Glutamatergic neuron (in vitro differentiated cells): ENCODE results near the gene RETREG1. TPM values are rescaled to one million over a fixed set of nuclear protein-coding genes. Genes with fewer than 3 reads are reported as not detected.

Source experiments
- DNase-seq: peaks from one replicate; pipeline ENCODE4 v3.0.0; 2022
- H3K27ac Mint-ChIP-seq: one replicate; pipeline ENCODE4 v1.8.0; 2020; ENCODE audit warnings: mild to moderate bottlenecking, mixed read lengths, inconsistent platforms; ENCODE audit not compliant: unreplicated experiment
- H3K27me3 Mint-ChIP-seq: one replicate; pipeline ENCODE4 v1.8.0; 2020; ENCODE audit warnings: mild to moderate bottlenecking, moderate library complexity, mixed read lengths, inconsistent platforms; ENCODE audit not compliant: unreplicated experiment
- H3K36me3 Mint-ChIP-seq: one replicate; pipeline ENCODE4 v1.8.0; 2020; ENCODE audit warnings: mild to moderate bottlenecking, mixed read lengths, inconsistent platforms; ENCODE audit not compliant: unreplicated experiment
- H3K4me1 Mint-ChIP-seq: one replicate; pipeline ENCODE4 v1.8.0; 2020; ENCODE audit warnings: mild to moderate bottlenecking, low read depth, mixed read lengths, inconsistent platforms; ENCODE audit not compliant: unreplicated experiment
- H3K4me3 Mint-ChIP-seq: one replicate; pipeline ENCODE4 v1.8.0; 2020; ENCODE audit warnings: mild to moderate bottlenecking, mixed read lengths, inconsistent platforms; ENCODE audit not compliant: unreplicated experiment
- H3K9me3 Mint-ChIP-seq: one replicate; pipeline ENCODE4 v1.8.0; 2020; ENCODE audit warnings: mild to moderate bottlenecking, moderate library complexity, mixed read lengths, inconsistent platforms; ENCODE audit not compliant: unreplicated experiment
- total RNA-seq: library from RNA; stranded (reverse); fragmentation: NEBNext Ultra II Directional; extraction: Animal tissue kit (Norgen Biotek cat#: 25700); gene quantifications from one replicate; pipeline ENCODE4 v1.2.1, GENCODE V29; 2021; ENCODE audit not compliant: unreplicated experiment
- TF ChIP-seq, protein P1 (sequence below): fragments of 200-600 bp; sonication (generic); IDR thresholded peaks from one replicate; pipeline ENCODE4 v1.5.0; 2021; ENCODE audit not compliant: partially characterized antibody, unreplicated experiment

RETREG1 gene
- total RNA-seq, 1 donor from 2014 or later = 6.3 TPM

DNA sequence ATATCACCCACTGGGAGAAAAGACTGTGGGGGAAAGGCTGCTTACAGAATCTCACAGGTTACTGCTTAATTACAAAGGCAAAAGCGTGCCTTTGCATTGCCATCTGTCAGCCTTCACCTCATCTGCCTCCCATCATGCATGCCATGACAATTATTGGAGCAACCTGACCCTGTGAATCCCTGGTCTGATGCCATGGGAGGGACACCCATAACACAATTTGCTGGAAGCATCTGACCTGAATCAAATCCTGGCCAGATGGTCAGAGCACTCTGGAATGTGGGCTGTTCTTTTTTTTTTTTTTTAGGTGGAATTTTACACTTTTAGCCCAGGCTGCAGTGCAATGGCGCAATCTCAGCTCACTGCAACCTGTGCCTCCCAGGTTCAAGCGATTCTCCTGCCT is 11.6 kb upstream of the RETREG1 start:
- no peaks in the 10 kb centered on the region for H3K27me3 Mint-ChIP-seq
- no peaks in the 10 kb centered on the region for H3K36me3 Mint-ChIP-seq
- no peak for DNase-seq
- peaks cover 4% of the 10 kb centered on the region for H3K4me1 Mint-ChIP-seq
- H3K9me3 Mint-ChIP-seq = no peaks in the 10 kb centered on the region
- H3K4me3 Mint-ChIP-seq = no peak overlapping the region
- H3K27ac Mint-ChIP-seq = no peak overlapping the region
- TF ChIP-seq, protein P1, sequence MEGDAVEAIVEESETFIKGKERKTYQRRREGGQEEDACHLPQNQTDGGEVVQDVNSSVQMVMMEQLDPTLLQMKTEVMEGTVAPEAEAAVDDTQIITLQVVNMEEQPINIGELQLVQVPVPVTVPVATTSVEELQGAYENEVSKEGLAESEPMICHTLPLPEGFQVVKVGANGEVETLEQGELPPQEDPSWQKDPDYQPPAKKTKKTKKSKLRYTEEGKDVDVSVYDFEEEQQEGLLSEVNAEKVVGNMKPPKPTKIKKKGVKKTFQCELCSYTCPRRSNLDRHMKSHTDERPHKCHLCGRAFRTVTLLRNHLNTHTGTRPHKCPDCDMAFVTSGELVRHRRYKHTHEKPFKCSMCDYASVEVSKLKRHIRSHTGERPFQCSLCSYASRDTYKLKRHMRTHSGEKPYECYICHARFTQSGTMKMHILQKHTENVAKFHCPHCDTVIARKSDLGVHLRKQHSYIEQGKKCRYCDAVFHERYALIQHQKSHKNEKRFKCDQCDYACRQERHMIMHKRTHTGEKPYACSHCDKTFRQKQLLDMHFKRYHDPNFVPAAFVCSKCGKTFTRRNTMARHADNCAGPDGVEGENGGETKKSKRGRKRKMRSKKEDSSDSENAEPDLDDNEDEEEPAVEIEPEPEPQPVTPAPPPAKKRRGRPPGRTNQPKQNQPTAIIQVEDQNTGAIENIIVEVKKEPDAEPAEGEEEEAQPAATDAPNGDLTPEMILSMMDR = no peak

- H3K4me3 Mint-ChIP-seq = no peak overlapping the region
- no peaks in the 10 kb centered on the region for H3K36me3 Mint-ChIP-seq
- no peak overlapping the region for H3K27ac Mint-ChIP-seq
- no peaks in the 10 kb centered on the region for H3K9me3 Mint-ChIP-seq
- peaks cover 6% of the 10 kb centered on the region for H3K4me1 Mint-ChIP-seq
- DNase-seq = no peak
- H3K27me3 Mint-ChIP-seq = no peaks in the 10 kb centered on the region
- TF ChIP-seq, protein P1 = no peak
Measured at GRCh38 chr5:16626696-16627264, 10.0 kb upstream of the RETREG1 start.

- Mint-ChIP-seq H3K9me3 (no peaks in the 10 kb centered on the region), H3K36me3 (no peaks in the 10 kb centered on the region), H3K4me3 (no peak overlapping the region), H3K4me1 (peaks cover 7% of the 10 kb centered on the region), H3K27ac (no peak overlapping the region), H3K27me3 (no peaks in the 10 kb centered on the region)
- no peak for DNase-seq
- TF ChIP-seq, protein P1 = no peak
Measured at GRCh38 chr5:16625096-16625495, 8.3 kb upstream of the RETREG1 start.

GRCh38 chr5:16619136-16619535 is 2.3 kb upstream of the RETREG1 start:
- TF ChIP-seq, protein P1 = no peak
- peaks cover 9% of the 10 kb centered on the region for H3K27me3 Mint-ChIP-seq
- no peak for DNase-seq
- peaks cover 13% of the 10 kb centered on the region for H3K4me1 Mint-ChIP-seq
- H3K9me3 Mint-ChIP-seq = no peaks in the 10 kb centered on the region
- no peak overlapping the region for H3K4me3 Mint-ChIP-seq
- no peaks in the 10 kb centered on the region for H3K36me3 Mint-ChIP-seq
- H3K27ac Mint-ChIP-seq = no peak overlapping the region

GRCh38 chr5:16618138-16618897 is 1.5 kb upstream of the RETREG1 start:
- peaks cover 9% of the 10 kb centered on the region for H3K27me3 Mint-ChIP-seq
- H3K4me3 Mint-ChIP-seq = no peak overlapping the region
- no peak overlapping the region for H3K27ac Mint-ChIP-seq
- H3K4me1 Mint-ChIP-seq = peaks cover 13% of the 10 kb centered on the region
- H3K36me3 Mint-ChIP-seq = no peaks in the 10 kb centered on the region
- no peak for DNase-seq
- no peaks in the 10 kb centered on the region for H3K9me3 Mint-ChIP-seq
- TF ChIP-seq, protein P1 = no peak
